COLO668 (cell line): ENCODE results near the gene PBXIP1.
"Not testable (repeated sequence)": the region's sequence is repeated elsewhere in the genome, so short reads cannot be mapped to it uniquely, and the experiment has no call there.

ENCODE experiments used
- DNase-seq: peaks from one replicate; lab custom pipeline; 2025; ENCODE audit not compliant: unreplicated experiment; lab: John Stamatoyannopoulos, UW

The PBXIP1 gene

GRCh38 chr1:154938604-154939399 is 17.1 kb downstream of the PBXIP1 start:
- DNase-seq: no peak

- DNase-seq: no peak
Observed at GRCh38 chr1:154937988-154938386, 17.9 kb downstream of the PBXIP1 start.

DNA sequence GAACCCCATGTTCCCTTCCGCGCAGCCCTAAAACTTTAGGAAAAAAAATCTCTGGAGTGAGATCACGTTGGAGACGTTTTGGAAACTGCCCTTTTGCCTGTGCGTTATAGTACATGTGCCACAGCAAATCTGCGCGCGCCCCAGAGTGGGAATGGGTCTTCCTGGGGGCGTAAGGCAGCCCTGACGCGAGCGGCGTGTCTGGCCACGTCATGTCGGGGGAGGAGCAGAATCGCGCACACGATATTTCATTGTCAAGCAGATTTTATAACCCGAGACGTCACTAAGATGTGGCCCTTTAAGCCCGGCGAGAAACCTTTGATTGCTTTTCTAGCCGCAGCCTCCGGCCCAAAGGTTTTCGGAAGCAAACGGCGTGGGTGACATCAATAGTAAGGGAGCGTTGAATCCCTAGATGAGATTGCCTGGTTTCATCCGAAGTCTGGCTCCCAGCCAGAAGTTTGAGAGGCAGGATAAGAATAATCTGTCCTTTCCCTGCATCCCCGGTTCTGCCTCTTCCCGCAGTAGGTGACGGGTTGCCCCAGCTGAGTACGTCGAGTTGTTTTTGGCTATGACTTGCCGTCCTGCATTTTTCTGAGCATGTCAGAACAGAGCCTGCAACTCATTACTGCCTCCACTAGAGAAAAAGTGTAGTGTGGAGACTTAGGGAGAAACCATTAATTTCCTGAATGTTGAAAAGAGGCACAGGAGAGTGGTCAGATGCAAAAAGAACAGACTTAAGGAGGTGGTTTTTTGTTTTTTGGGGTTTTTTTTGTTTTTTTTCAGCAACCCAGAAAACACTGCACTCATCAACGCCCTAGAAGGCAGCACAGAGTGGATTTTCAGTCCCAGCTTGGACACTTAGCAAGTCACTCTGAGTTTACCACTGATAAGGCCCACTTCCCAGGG is 18.6 kb downstream of the PBXIP1 start:
- DNase-seq: peak; percentile 95

GRCh38 chr1:154936555-154937084 is 19.3 kb downstream of the PBXIP1 start, which contains the start of gene PMVK:
PMVK (minus strand) TSS chr1:154936719; CDS start chr1:154936685, 34 bp downstream.
- peak; percentile 97 for DNase-seq

DNA sequence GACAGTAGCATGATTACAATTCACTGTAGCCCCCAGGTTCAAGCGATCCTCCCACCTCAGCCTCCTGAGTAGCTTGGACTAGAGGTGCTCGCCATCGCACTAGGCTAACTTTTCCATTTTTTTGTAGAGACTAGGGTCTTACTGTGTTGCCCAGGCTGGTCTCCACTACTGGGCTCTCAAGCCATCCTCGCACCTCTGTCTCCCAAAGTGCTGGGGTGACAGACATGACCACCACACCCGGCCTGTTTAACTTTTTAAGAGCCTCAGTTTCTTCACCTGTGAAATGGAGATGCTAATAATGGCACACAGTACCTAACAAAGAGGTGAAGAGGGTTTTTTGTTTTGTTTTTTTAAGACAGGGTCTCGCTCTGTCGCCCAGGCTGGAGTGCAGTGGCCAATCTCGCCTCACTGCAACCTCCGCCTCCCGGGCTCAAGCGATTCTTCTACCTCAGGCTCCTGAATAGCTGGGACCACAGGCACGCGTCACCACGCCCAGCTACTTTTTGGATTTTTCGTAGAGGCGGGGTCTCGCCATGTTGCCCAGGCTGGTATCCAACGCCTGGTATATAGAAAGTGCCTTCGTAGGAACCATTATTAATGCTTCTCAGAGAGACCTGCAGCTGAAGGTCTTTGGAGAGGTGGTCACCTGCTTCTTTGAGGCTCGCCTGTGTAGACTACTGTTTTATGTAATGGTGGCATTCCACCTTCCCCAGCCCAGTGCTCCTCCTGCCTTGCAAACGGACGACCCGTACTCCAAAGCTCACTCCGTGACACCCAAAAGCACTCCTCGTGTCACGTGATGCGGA is 19.9 kb downstream of the PBXIP1 start:
- no peak for DNase-seq

DNA sequence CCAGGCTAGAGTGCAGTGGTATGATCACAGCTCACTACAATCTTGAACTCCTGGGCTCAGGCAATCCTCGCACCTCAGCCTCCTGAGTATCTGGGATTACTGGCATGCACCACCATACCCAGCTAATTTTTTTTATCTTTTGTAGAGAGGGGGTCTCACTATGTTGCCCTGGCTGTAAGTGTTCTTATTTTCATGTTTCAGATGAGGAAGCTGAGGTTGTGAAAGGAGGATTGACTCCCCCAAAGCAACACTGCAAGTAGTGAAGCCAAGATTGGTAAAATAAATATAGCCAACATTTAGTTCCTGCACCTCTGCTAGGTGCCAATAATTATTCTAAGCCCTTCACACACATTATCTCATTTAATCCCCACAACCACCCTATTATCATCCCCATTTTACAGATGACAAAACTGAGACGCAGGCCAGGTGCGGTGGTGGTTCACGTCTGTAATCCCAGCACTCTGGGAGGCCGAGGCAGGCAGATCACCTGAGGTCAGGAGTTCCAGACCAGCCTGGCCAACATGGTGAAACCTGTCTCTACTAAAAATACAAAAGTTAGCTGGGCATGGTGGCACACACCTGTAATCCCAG is 21.4 kb downstream of the PBXIP1 start:
- DNase-seq: no peak

DNA sequence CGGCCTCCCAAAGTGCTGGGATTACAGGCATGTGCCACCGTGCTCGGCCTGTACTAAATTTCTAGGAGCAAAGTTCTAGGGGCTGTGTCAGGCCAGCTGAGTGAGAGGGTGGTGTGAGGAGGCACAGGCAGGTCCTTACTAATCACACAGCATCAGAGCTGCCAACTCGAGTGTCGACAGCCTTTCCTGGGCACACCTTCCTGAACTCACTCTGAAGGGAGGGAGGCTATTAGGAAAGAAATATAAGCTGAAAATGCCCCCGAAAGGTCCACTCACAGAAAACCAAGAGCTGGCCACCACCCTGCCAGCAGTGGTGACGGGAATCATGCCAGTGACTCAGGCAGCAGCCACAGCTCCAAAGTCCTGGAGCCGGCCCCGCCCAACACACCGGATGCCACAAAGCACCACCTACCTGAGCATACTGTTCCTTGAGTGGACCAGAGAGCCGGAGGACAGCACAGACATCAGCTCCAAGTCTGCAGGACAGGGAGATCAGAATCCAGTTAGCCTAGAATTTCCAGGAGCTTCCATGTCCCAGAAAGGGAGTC is 23.9 kb downstream of the PBXIP1 start:
- peak; percentile 13 for DNase-seq

- DNase-seq: no peak
Observed at GRCh38 chr1:154926201-154926600, 29.7 kb downstream of the PBXIP1 start.

GRCh38 chr1:154925335-154926170 is 30.3 kb downstream of the PBXIP1 start:
- DNase-seq: no peak

- DNase-seq: no peak
Observed at GRCh38 chr1:154923695-154924094, 32.2 kb downstream of the PBXIP1 start.

- no peak for DNase-seq
Observed at GRCh38 chr1:154913273-154913672, 42.6 kb downstream of the PBXIP1 start.

GRCh38 chr1:154912755-154913154 is 43.1 kb downstream of the PBXIP1 start:
- DNase-seq: no peak

- no peak for DNase-seq
Observed at GRCh38 chr1:154911691-154912550, 44.0 kb downstream of the PBXIP1 start.

DNA sequence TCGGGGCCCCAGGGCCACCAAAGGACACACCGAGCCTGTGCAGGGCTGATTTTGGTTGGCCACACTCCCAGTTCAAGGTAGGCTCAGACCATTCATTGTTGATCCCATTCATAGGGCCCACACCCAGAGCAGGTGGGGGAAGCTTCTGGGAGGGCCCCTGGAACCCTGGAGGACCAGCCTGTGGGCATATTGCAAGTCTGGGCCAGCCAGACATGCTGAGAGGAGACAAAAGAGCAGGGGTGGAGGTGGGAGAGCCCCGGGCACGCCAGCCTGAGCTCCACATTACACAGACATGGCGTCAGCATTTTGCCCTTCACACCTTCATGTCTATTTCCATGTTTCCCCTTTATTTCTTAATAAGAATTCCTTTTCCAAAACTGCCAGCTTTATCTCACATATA is 45.0 kb downstream of the PBXIP1 start:
- no peak for DNase-seq

GRCh38 chr1:154908937-154909336 is 47.0 kb downstream of the PBXIP1 start:
- DNase-seq: no peak

DNA sequence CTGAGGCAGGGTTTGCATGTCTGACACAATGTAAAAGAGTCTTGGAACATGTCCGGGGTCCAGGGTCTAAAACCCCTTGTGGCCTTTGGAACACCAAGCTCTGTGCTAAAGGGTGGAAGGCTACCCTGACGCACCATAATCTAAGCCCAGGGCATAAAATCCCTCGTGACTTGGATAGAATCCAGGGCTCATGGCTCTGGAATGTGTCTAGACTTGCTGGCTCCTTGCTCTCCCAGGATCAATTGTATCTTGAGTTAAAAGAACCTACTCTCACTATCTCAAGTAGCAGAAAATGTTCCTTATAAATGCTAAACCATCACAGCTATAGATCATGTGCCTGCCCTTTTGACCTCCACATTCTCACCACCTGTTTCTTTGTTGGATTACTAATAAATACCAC is 47.8 kb downstream of the PBXIP1 start:
- not testable (repeated sequence) for DNase-seq

GRCh38 chr1:154906621-154907081 is 49.2 kb downstream of the PBXIP1 start:
- no peak for DNase-seq

GRCh38 chr1:154902938-154903566 is 52.8 kb downstream of the PBXIP1 start:
- DNase-seq: no peak
